Glutamatergic neuron (in vitro differentiated cells): ENCODE measurements around the gene RAVER2. TPM values are rescaled to one million over a fixed set of nuclear protein-coding genes. Genes with fewer than 3 reads are reported as not detected.

Experiments
- DNase-seq: peaks from one replicate; pipeline ENCODE4 v3.0.0; 2022
- H3K27ac Mint-ChIP-seq: one replicate; pipeline ENCODE4 v1.8.0; 2020; ENCODE audit warnings: mild to moderate bottlenecking, mixed read lengths, inconsistent platforms; ENCODE audit not compliant: unreplicated experiment
- H3K27me3 Mint-ChIP-seq: one replicate; pipeline ENCODE4 v1.8.0; 2020; ENCODE audit warnings: mild to moderate bottlenecking, moderate library complexity, mixed read lengths, inconsistent platforms; ENCODE audit not compliant: unreplicated experiment
- H3K36me3 Mint-ChIP-seq: one replicate; pipeline ENCODE4 v1.8.0; 2020; ENCODE audit warnings: mild to moderate bottlenecking, mixed read lengths, inconsistent platforms; ENCODE audit not compliant: unreplicated experiment
- H3K4me1 Mint-ChIP-seq: one replicate; pipeline ENCODE4 v1.8.0; 2020; ENCODE audit warnings: mild to moderate bottlenecking, low read depth, mixed read lengths, inconsistent platforms; ENCODE audit not compliant: unreplicated experiment
- H3K4me3 Mint-ChIP-seq: one replicate; pipeline ENCODE4 v1.8.0; 2020; ENCODE audit warnings: mild to moderate bottlenecking, mixed read lengths, inconsistent platforms; ENCODE audit not compliant: unreplicated experiment
- H3K9me3 Mint-ChIP-seq: one replicate; pipeline ENCODE4 v1.8.0; 2020; ENCODE audit warnings: mild to moderate bottlenecking, moderate library complexity, mixed read lengths, inconsistent platforms; ENCODE audit not compliant: unreplicated experiment
- total RNA-seq: library from RNA; stranded (reverse); fragmentation: NEBNext Ultra II Directional; extraction: Animal tissue kit (Norgen Biotek cat#: 25700); gene quantifications from one replicate; pipeline ENCODE4 v1.2.1, GENCODE V29; 2021; ENCODE audit not compliant: unreplicated experiment
- TF ChIP-seq, protein P1 (sequence below): fragments of 200-600 bp; sonication (generic); IDR thresholded peaks from one replicate; pipeline ENCODE4 v1.5.0; 2021; ENCODE audit not compliant: partially characterized antibody, unreplicated experiment

RAVER2 gene
- total RNA-seq, 1 donor from 2014 or later = 4.4 TPM

DNA sequence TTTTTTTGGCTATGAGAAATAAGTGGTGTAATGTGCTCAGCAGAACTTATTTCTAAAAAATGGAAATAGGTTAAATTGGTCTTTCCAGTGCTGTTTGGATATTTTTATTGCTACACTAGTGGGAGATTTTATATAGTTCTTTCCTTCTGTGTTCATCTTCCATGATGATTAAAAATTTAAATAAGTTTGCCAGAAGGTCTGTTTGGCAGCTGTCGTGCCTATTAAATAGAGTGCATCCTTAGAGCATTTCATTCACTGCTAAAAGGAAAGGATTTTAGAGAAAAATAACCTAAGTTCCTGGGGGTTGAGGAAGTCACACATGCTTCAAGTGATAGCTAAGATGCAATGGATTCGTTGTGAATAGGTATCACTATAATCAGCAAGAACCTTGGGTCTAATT lies 29.7 kb upstream of the RAVER2 start:
- no peak for DNase-seq
- TF ChIP-seq, protein P1, sequence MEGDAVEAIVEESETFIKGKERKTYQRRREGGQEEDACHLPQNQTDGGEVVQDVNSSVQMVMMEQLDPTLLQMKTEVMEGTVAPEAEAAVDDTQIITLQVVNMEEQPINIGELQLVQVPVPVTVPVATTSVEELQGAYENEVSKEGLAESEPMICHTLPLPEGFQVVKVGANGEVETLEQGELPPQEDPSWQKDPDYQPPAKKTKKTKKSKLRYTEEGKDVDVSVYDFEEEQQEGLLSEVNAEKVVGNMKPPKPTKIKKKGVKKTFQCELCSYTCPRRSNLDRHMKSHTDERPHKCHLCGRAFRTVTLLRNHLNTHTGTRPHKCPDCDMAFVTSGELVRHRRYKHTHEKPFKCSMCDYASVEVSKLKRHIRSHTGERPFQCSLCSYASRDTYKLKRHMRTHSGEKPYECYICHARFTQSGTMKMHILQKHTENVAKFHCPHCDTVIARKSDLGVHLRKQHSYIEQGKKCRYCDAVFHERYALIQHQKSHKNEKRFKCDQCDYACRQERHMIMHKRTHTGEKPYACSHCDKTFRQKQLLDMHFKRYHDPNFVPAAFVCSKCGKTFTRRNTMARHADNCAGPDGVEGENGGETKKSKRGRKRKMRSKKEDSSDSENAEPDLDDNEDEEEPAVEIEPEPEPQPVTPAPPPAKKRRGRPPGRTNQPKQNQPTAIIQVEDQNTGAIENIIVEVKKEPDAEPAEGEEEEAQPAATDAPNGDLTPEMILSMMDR = no peak
- H3K9me3 Mint-ChIP-seq = peaks cover 5% of the 10 kb centered on the region
- H3K36me3 Mint-ChIP-seq = peaks cover 10% of the 10 kb centered on the region
- no peaks in the 10 kb centered on the region for H3K27me3 Mint-ChIP-seq
- no peak overlapping the region for H3K27ac Mint-ChIP-seq
- no peaks in the 10 kb centered on the region for H3K4me1 Mint-ChIP-seq
- H3K4me3 Mint-ChIP-seq = no peak overlapping the region

DNA sequence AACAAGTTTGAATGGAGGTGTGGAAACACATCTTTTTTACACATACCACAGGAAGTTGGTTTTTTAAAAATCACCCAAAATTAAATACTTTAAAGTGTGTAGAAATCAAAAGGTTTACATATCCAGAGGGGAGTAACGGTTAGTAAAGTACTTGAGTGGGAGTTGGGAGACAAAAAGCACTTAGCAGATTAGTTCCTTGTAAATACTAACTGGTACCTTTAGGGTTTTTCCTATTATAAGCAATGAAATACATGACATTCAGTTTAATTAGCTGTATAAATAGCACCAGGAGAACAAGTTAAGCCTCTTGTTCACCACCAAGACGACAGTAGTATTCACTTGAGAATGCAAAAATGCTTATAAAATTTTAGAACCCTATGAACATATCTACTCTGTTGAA lies 23.7 kb upstream of the RAVER2 start:
- Mint-ChIP-seq H3K4me1 (no peaks in the 10 kb centered on the region), H3K27me3 (peaks cover 2% of the 10 kb centered on the region), H3K4me3 (no peak overlapping the region), H3K36me3 (peaks cover 10% of the 10 kb centered on the region), H3K9me3 (peaks cover 5% of the 10 kb centered on the region), H3K27ac (no peak overlapping the region)
- TF ChIP-seq, protein P1 = no peak
- DNase-seq = no peak

DNA sequence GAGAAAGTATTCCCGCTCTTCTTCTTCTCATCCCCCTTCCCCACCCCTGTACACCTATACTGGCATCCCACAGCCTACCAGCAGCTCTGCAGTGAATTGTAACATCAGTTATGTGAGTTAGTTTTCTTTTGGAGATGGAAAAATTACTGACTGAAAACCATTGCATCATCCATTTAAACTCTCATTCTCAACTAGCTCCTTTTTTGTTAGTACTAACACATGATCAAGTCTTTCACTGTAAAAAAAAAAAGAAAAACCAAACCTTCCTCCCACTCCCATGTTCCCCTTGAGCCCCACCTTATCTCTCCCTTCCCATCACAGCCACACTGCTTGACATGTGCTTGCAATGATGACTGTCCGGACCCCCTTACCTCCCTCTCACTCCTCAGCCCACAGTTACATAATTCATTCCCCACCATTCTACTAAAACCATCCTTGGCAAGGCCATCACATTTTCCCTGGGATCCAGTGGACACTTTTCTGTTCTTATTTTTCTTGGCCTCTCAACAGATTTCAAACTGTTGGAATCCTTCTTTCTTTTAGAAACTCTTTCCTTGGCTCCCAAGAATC lies 23.2 kb upstream of the RAVER2 start:
- peaks cover 2% of the 10 kb centered on the region for H3K27me3 Mint-ChIP-seq
- H3K4me3 Mint-ChIP-seq = no peak overlapping the region
- TF ChIP-seq, protein P1 = no peak
- no peak for DNase-seq
- no peak overlapping the region for H3K27ac Mint-ChIP-seq
- peaks cover 10% of the 10 kb centered on the region for H3K36me3 Mint-ChIP-seq
- H3K9me3 Mint-ChIP-seq = peaks cover 5% of the 10 kb centered on the region
- no peaks in the 10 kb centered on the region for H3K4me1 Mint-ChIP-seq

DNA sequence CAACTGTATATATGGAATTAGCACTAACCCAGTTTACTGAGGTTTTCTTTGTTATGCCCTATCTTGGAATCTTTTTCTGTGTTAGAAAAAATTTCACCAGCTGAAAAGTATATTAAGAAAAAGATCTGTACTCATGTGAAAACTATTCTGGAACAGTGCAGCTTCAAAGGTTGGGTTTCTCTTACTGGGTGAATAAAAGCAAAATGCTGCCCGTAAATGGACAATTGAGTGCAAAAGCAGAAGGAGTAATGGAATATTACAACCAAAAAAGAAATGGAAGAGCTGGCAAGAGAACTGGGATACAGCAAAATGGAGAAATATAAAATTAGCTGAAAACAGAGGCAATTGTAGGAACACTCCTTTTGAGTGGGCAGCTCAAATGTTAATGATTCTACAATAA lies 17.0 kb upstream of the RAVER2 start:
- Mint-ChIP-seq H3K27me3 (peaks cover 4% of the 10 kb centered on the region), H3K4me1 (no peaks in the 10 kb centered on the region)

More for the DNA sequence above, 17.0 kb upstream of the RAVER2 start:
- Mint-ChIP-seq H3K27ac (no peak overlapping the region), H3K36me3 (no peaks in the 10 kb centered on the region), H3K9me3 (peaks cover 2% of the 10 kb centered on the region), H3K4me3 (no peak overlapping the region)
- TF ChIP-seq, protein P1 = no peak
- DNase-seq = no peak
